IMR-90 (cell line): ENCODE results near the gene NIPSNAP2. TPM values are rescaled to one million over a fixed set of nuclear protein-coding genes. Genes with fewer than 3 reads are reported as not detected.

Experiments
- ATAC-seq: fragments of 200-7000 bp; cut with Tn5 transposase; 2 replicates; pipeline ENCODE4 v1.9.1; 2020; ENCODE audit warnings: low read depth, mild to moderate bottlenecking, moderate library complexity
- BruUV-seq: library from RNA; stranded (reverse); fragments of 400-500 nt; replicated peaks from 2 replicates; lab custom pipeline; 2021; lab: Mats Ljungman, UMichigan
- CTCF ChIA-PET: fragments of 300-600 bp; formaldehyde crosslinking; extraction: SDS; loops from one replicate; lab custom pipeline; 2021; ENCODE audit warnings: antibody characterized with exemption; lab: Yijun Ruan, JAX
- POLR2A ChIA-PET: fragments of 300-600 bp; sonication (Branson Sonifier 250); formaldehyde crosslinking; loops from one replicate; lab custom pipeline; 2022; ENCODE audit warnings: antibody characterized with exemption; ENCODE audit not compliant: unreplicated experiment; lab: Charles Lee
- DNase-seq: peaks from one replicate; pipeline ENCODE4 v3.0.0; 2013
- H2AFZ ChIP-seq: replicated peaks from 2 replicates; pipeline ENCODE3; 2013; ENCODE audit warnings: low read length, mild to moderate bottlenecking; ENCODE audit not compliant: poor library complexity
- H2AK5ac ChIP-seq: 2 replicates; pipeline ENCODE4 v1.6.1; 2013; ENCODE audit warnings: low read depth, low read length, inconsistent platforms
- H2AK9ac ChIP-seq: replicated peaks from 2 replicates; pipeline ENCODE3; 2013; ENCODE audit warnings: mild to moderate bottlenecking, low read depth, low read length, moderate library complexity; ENCODE audit not compliant: poor library complexity
- H2BK120ac ChIP-seq: 2 replicates; pipeline ENCODE4 v1.6.1; 2013; ENCODE audit warnings: low read depth, low read length, inconsistent platforms
- H2BK15ac ChIP-seq: 3 replicates; pipeline ENCODE4 v1.6.1; 2013; ENCODE audit warnings: low read depth, low read length, inconsistent platforms
- H2BK20ac ChIP-seq: 2 replicates; pipeline ENCODE4 v1.6.1; 2013; ENCODE audit warnings: low read depth, mild to moderate bottlenecking, inconsistent platforms, low read length, moderate library complexity
- H2BK5ac ChIP-seq: 2 replicates; pipeline ENCODE4 v1.6.1; 2013; ENCODE audit warnings: mild to moderate bottlenecking, low read depth, low read length, inconsistent platforms; ENCODE audit not compliant: poor library complexity, severe bottlenecking
- H3K14ac ChIP-seq: replicated peaks from 2 replicates; pipeline ENCODE4 v1.6.1; 2013; ENCODE audit warnings: low read depth, low read length, inconsistent platforms
- H3K18ac ChIP-seq: 2 replicates; pipeline ENCODE4 v1.6.1; 2013; ENCODE audit warnings: low read depth, low read length, control low read depth
- H3K23ac ChIP-seq: 2 replicates; pipeline ENCODE4 v1.6.1; 2013; ENCODE audit warnings: low read depth, low read length, inconsistent platforms
- H3K27ac ChIP-seq: 2 replicates; pipeline ENCODE4 v1.5.1; 2013; ENCODE audit warnings: mild to moderate bottlenecking, control low read depth, low read length; ENCODE audit not compliant: insufficient read depth
- H3K27me3 ChIP-seq: 2 replicates; pipeline ENCODE4 v1.6.1; 2013; ENCODE audit warnings: low read length; ENCODE audit not compliant: control insufficient read depth, insufficient read depth
- H3K36me3 ChIP-seq: 2 replicates; pipeline ENCODE4 v1.6.1; 2013; ENCODE audit warnings: low read length, mixed read lengths; ENCODE audit not compliant: control insufficient read depth, insufficient read depth
- H3K4ac ChIP-seq: 2 replicates; pipeline ENCODE4 v1.6.1; 2013; ENCODE audit warnings: low read depth, low read length, inconsistent platforms
- H3K4me1 ChIP-seq: 2 replicates; pipeline ENCODE4 v1.6.1; 2013; ENCODE audit warnings: low read length, mixed read lengths; ENCODE audit not compliant: control insufficient read depth, insufficient read depth
- H3K4me2 ChIP-seq: 2 replicates; pipeline ENCODE4 v1.6.1; 2013; ENCODE audit warnings: low read depth, mild to moderate bottlenecking, control low read depth, low read length, moderate library complexity
- H3K4me3 ChIP-seq: 2 replicates; pipeline ENCODE4 v1.5.1; 2013; ENCODE audit warnings: low read depth, mild to moderate bottlenecking, control low read depth, low read length, moderate library complexity; ENCODE audit not compliant: insufficient read depth
- H3K56ac ChIP-seq: 2 replicates; pipeline ENCODE4 v1.6.1; 2013; ENCODE audit warnings: low read length, inconsistent platforms; ENCODE audit not compliant: insufficient read depth; ENCODE audit errors: extremely low read depth
- H3K79me1 ChIP-seq, 2 experiments: 2 replicates each; pipeline ENCODE4 v1.6.1; 2013; ENCODE audit warnings: low read length in 2 of 2, inconsistent platforms in 1 of 2, low read depth in 1 of 2
- H3K9ac ChIP-seq: 2 replicates; pipeline ENCODE4 v1.6.1; 2013; ENCODE audit warnings: low read depth, low read length, control low read depth
- H3K9me1 ChIP-seq: 2 replicates; pipeline ENCODE4 v1.6.1; 2013; ENCODE audit warnings: low read length, inconsistent platforms; ENCODE audit not compliant: insufficient read depth
- H3K9me3 ChIP-seq: 2 replicates; pipeline ENCODE4 v1.6.1; 2013; ENCODE audit warnings: low read length; ENCODE audit not compliant: control insufficient read depth, insufficient read depth
- H4K20me1 ChIP-seq: 2 replicates; pipeline ENCODE4 v1.6.1; 2013; ENCODE audit warnings: low read length, inconsistent platforms; ENCODE audit not compliant: insufficient read depth
- H4K5ac ChIP-seq: 2 replicates; pipeline ENCODE4 v1.6.1; 2013; ENCODE audit warnings: mild to moderate bottlenecking, low read depth, low read length, control low read depth
- H4K8ac ChIP-seq, 2 experiments: 2 replicates each; pipeline ENCODE4 v1.6.1; 2013; ENCODE audit warnings: low read depth in 2 of 2, low read length in 2 of 2, control low read depth in 1 of 2, inconsistent platforms in 1 of 2
- H4K91ac ChIP-seq: 2 replicates; pipeline ENCODE4 v1.6.1; 2013; ENCODE audit warnings: low read depth, low read length, inconsistent platforms; ENCODE audit not compliant: insufficient read depth
- MAZ ChIP-seq: IDR thresholded peaks from 2 replicates; pipeline ENCODE4 v1.6.1; 2012; ENCODE audit warnings: low read depth, mild to moderate bottlenecking, low read length, improper control_type of control experiment, moderate library complexity, borderline replicate concordance
- NFE2L2 ChIP-seq: fragments of 150-350 bp; IDR thresholded peaks from 2 replicates; pipeline ENCODE4 v1.6.1; 2016; ENCODE audit warnings: low read depth, mild to moderate bottlenecking, low read length
- POLR2A ChIP-seq: IDR thresholded peaks from 2 replicates; pipeline ENCODE4 v1.6.1; 2012; ENCODE audit warnings: mild to moderate bottlenecking, low read depth, low read length
- RCOR1 ChIP-seq: IDR thresholded peaks from 2 replicates; pipeline ENCODE4 v1.6.1; 2012; ENCODE audit warnings: mild to moderate bottlenecking, low read length, improper control_type of control experiment; ENCODE audit not compliant: insufficient replicate concordance
- RFX5 ChIP-seq: IDR thresholded peaks from 2 replicates; pipeline ENCODE4 v1.8.0; 2012; ENCODE audit warnings: low read depth, mild to moderate bottlenecking, low read length, moderate library complexity
- USF2 ChIP-seq: fragments of 150-350 bp; IDR thresholded peaks from 2 replicates; pipeline ENCODE4 v1.6.1; 2017; ENCODE audit warnings: mild to moderate bottlenecking, antibody characterized with exemption, low read length, low read depth
- WGBS, 2 experiments: methylation state at CpG; one replicate each; pipeline versions ENCODE4 v1.1.5 to v1.1.7; 2013; ENCODE audit warnings: missing lambda C conversion rate in 2 of 2; ENCODE audit not compliant: insufficient read length in 1 of 2; ENCODE audit errors: extremely low coverage in 2 of 2; 5-methylcytosine and 5-hydroxymethylcytosine counted together
- dilution Hi-C: fragments of 300-500 bp; cut with HindIII; formaldehyde crosslinking; loops from one replicate; pipeline ENCODE4 v1.14.3; 2018; ENCODE audit warnings: low sequenced_read_pairs; ENCODE audit not compliant: unreplicated experiment
- in situ Hi-C: fragments of 300-500 bp; cut with MboI; formaldehyde crosslinking; loops from 3 replicates; pipeline ENCODE4 v1.14.3; 2019; ENCODE audit warnings: low sequenced_read_pairs, inconsistent platforms, mixed read lengths
- intact Hi-C: fragments of 100-400 bp; cut with micrococcal nuclease; formaldehyde crosslinking; loops from 2 replicates; pipeline ENCODE4 v1.10.0; 2022
- polyA plus RNA-seq, 3 experiments: library from polyadenylated mRNA; depleted of rRNA; stranded (reverse); fragments of >200 nt; gene quantifications; 2 replicates each; pipeline ENCODE4 v1.2.3, GENCODE V29; 2012; ENCODE audit warnings: low replicate concordance in 1 of 3
- total RNA-seq: library from RNA; depleted of rRNA; stranded (reverse); fragments of >200 nt; gene quantifications from 2 replicates; pipeline ENCODE4 v1.2.3, GENCODE V29; 2012

The NIPSNAP2 gene
- total and polyA plus RNA-seq, 2 of the 4 experiments (the other 2 are of a cell fraction) = 33.7 to 42.8 TPM

GRCh38 chr7:55969391-55969790 is 5.0 kb downstream of the NIPSNAP2 start:
- ChIA-PET CTCF (no interaction called here), POLR2A (no interaction called here)
- in situ Hi-C loops (loop anchor here (25.0 kb wide), 2 partner anchors 532 to 682 kb away; no protein-coding TSS in a partner anchor), intact Hi-C loops (no loop called here), dilution Hi-C loops (no loop called here)
- Histone ChIP-seq H3K36me3 (peaks cover 9% of the 10 kb centered on the region), H4K8ac (no peak overlapping the region), H3K18ac (no peak overlapping the region), H3K4me3 (no peak overlapping the region), H3K4me1 (peaks cover 4% of the 10 kb centered on the region; the same call in 1 of the 2 replicates), H3K27me3 (no peaks in the 10 kb centered on the region), H2AFZ (no peak overlapping the region), H2BK5ac (no peak overlapping the region), H2BK120ac (no peak overlapping the region), H2BK15ac (no peak overlapping the region), H3K9me3 (no peaks in the 10 kb centered on the region), H2AK9ac (no peak overlapping the region), H3K23ac (no peak overlapping the region), H4K20me1 (peaks cover 24% of the 10 kb centered on the region), H2BK20ac (no peak overlapping the region), H4K5ac (no peak overlapping the region), H3K79me1 (peaks cover 21 to 58% of the 10 kb centered on the region in 2 experiments), H3K4me2 (no peak overlapping the region), H3K56ac (no peak overlapping the region), H3K9me1 (peaks cover 4% of the 10 kb centered on the region; the same call in 1 of the 2 replicates), H2AK5ac (no peak overlapping the region), H3K14ac (no peak overlapping the region), H3K4ac (no peak overlapping the region), H4K91ac (no peak overlapping the region), H3K9ac (no peak overlapping the region), H3K27ac (no peak overlapping the region)
- no TSS peak for BruUV-seq
- no peak for TF ChIP-seq RFX5
- TF ChIP-seq POLR2A = no peak
- TF ChIP-seq RCOR1 = no peak
- no peak for TF ChIP-seq USF2
- TF ChIP-seq MAZ = no peak
- TF ChIP-seq NFE2L2 = no peak
- ATAC-seq = no peak
- DNase-seq = no peak
- whole genome bisulfite sequencing, 2 experiments = no CpG with 5 or more reads among the region's 11 CpGs
